GM12873 (cell line): ENCODE data around the gene MED17.

ENCODE experiments used
- CTCF ChIP-seq: IDR thresholded peaks from 2 replicates; pipeline ENCODE4 v1.5.1; 2012; ENCODE audit warnings: low read depth, mild to moderate bottlenecking, moderate library complexity, low read length, control low read depth; ENCODE audit not compliant: insufficient read depth; ENCODE audit errors: missing control alignments

MED17 gene

GRCh38 chr11:93747122-93747521 is 37.0 kb upstream of the MED17 start:
- TF ChIP-seq CTCF: no peak

- no peak for TF ChIP-seq CTCF
Measured at GRCh38 chr11:93751001-93751400, 33.1 kb upstream of the MED17 start.

DNA sequence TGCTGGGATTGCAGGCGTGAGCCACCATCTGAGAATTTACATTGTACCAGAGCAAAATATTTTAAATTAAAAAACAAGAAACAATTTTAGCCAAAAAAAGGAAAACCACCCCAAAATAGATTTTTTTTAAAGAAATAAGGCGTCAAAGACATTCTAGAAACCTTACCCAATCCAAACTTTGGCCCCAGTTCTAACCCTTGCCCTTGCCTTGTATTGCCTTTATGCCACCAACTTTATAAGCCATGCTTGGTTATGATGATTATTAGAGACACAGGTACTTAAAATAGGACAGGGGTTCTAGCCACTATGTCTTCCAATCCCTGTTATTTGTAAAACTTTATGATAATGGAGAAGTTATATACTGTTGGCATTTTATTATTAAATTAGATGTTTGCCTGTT is 30.8 kb upstream of the MED17 start:
- TF ChIP-seq CTCF: no peak

DNA sequence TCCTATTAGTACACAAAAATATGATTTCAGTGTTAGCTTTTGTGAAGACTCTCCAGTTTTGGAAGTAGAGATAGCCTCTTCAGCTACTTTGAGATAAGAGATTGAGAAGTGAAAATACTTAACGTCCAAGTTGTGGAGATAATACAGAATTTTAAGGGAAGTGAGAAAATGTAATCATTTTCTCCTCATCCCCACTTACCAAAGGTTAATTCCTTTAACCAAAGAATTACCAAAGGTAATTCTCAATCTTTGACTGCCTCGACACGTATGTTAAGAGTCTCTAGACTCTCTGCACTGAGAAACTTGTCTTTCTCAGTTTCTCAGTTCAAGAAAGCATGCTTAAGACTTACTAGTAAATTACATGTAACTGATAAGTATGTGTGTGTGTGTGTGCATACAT is 27.3 kb upstream of the MED17 start:
- TF ChIP-seq CTCF: no peak

- no peak for TF ChIP-seq CTCF
Measured at GRCh38 chr11:93757301-93757700, 26.8 kb upstream of the MED17 start.

- no peak for TF ChIP-seq CTCF
Measured at GRCh38 chr11:93757924-93758865, 25.9 kb upstream of the MED17 start.

GRCh38 chr11:93761910-93762309 is 22.2 kb upstream of the MED17 start:
- TF ChIP-seq CTCF: no peak
